ENCODE results near the gene CLSTN2. TPM values are rescaled to one million over a fixed set of nuclear protein-coding genes. Genes with fewer than 3 reads are reported as not detected.

CLSTN2 gene
- total and polyA plus RNA-seq, 2 of the 8 experiments (the other 6 are each of a cell fraction or from before 2014, with no cell fraction given), result 0.39 to 0.52 TPM

DNA sequence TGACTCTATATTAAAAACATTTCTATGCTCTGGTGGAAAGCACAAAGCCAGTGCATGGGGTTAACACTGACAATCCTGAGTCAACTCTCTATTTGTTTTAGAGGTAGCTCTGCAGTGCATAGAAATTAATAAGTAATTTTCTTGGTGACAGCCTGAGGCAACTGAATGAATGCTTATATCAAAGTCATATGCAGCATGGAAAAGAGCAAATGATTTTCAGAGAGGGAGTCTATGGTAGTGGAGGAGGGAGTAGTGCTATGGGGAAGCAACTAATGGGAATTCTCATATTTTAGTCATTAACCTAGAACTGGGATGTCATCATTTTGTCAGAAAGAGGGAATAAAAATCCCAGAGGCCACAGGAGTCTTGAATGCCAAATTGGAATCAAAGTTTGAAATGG lies 99.1 kb downstream of the CLSTN2 start:
- no peaks in the 10 kb centered on the region for H3K79me2 ChIP-seq (ENCODE audit: control insufficient read depth in 1 of 2, insufficient read depth in 2 of 2, low read length in 2 of 2)
- no peak for DNase-seq (ENCODE audit: low read depth in 1 of 2, low spot score in 2 of 2)
- no peaks in the 10 kb centered on the region for H3K27me3 ChIP-seq (replicated peaks in 1 of 4; ENCODE audit: control insufficient read depth in 3 of 4, extremely low read depth in 1 of 4, insufficient read depth in 3 of 4, low read length in 3 of 4)
- H3K36me3 ChIP-seq (ENCODE audit: control insufficient read depth in 2 of 4, insufficient read depth in 4 of 4, low read length in 3 of 4), result no peaks in the 10 kb centered on the region
- no peak overlapping the region for H3K23ac ChIP-seq (ENCODE audit: insufficient read length)
- no peak overlapping the region for H3K4me2 ChIP-seq (ENCODE audit: insufficient read depth in 1 of 2, low read depth in 2 of 2, low read length in 2 of 2)
- H4K91ac ChIP-seq (replicated peaks; ENCODE audit: insufficient read length, low read length), result no peak overlapping the region
- no peaks in the 10 kb centered on the region for H3K23me2 ChIP-seq (ENCODE audit: low read depth, low read length)
- H2BK15ac ChIP-seq (ENCODE audit: low read length), result no peak overlapping the region
- H3K18ac ChIP-seq (ENCODE audit: extremely low read depth, low read length), result no peak overlapping the region
- H2BK120ac ChIP-seq (replicated peaks; ENCODE audit: low read depth, low read length), result no peak overlapping the region
- peaks cover 0 to 5% (median 0%) of the 10 kb centered on the region in 4 experiments; a peak in 1 of 7 replicates for H3K4me1 ChIP-seq (replicated peaks in 1 of 4; ENCODE audit: control insufficient read depth in 3 of 4, insufficient read depth in 4 of 4, low read length in 3 of 4)
- H3K27ac ChIP-seq (ENCODE audit: low read depth, low read length), result no peak overlapping the region
- no peak overlapping the region for H3K56ac ChIP-seq (replicated peaks; ENCODE audit: insufficient read length, low read depth, low read length)
- H2AK5ac ChIP-seq (ENCODE audit: low read depth, low read length), result no peak overlapping the region
- H2BK5ac ChIP-seq (ENCODE audit: low read depth, low read length), result no peak overlapping the region
- H2BK20ac ChIP-seq (ENCODE audit: low read length), result no peak overlapping the region
- no peak overlapping the region for H3K14ac ChIP-seq (ENCODE audit: insufficient read length)
- no peak for FAIRE-seq
- H3K4me3 ChIP-seq (ENCODE audit: extremely low read depth in 1 of 4, insufficient read depth in 2 of 4, low read depth in 3 of 4, low read length in 4 of 4), result no peak overlapping the region
- H3K4ac ChIP-seq (replicated peaks; ENCODE audit: insufficient read length, low read depth, low read length), result no peak overlapping the region
- POLR2A ChIA-PET (ENCODE audit: partially characterized antibody), result no interaction called here
- CTCF ChIA-PET (ENCODE audit: partially characterized antibody), result interaction anchor here (2.1 kb wide), 1 partner anchor 47 kb away, joined by 6 read pairs; no protein-coding TSS in a partner anchor
- H4K20me1 ChIP-seq (replicated peaks in 1 of 2; ENCODE audit: control insufficient read depth in 1 of 2, insufficient read depth in 2 of 2, low read length in 2 of 2), result no peaks in the 10 kb centered on the region
- no peaks in the 10 kb centered on the region for H3K79me1 ChIP-seq (ENCODE audit: low read depth, low read length)
- H4K5ac ChIP-seq (ENCODE audit: insufficient read length, low read depth, low read length), result no peak overlapping the region
- no peak overlapping the region for H3K9ac ChIP-seq (replicated peaks in 1 of 4; ENCODE audit: extremely low read depth in 1 of 4, low read depth in 3 of 4, low read length in 3 of 4)
- no peaks in the 10 kb centered on the region for H3K9me3 ChIP-seq (ENCODE audit: insufficient read depth in 2 of 2, low read depth in 1 of 2, low read length in 1 of 2)
- H2AFZ ChIP-seq (ENCODE audit: low read length), result no peak overlapping the region
- H2BK12ac ChIP-seq (ENCODE audit: low read depth, low read length), result no peak overlapping the region
- H4K8ac ChIP-seq (ENCODE audit: extremely low read depth, insufficient read depth, low read length), result no peak overlapping the region
- TF ChIP-seq GABPA (IDR thresholded peaks at IDR 0.05; ENCODE audit: borderline replicate concordance, insufficient read depth, low read length) (no peak), EP300 (IDR thresholded peaks at IDR 0.05; ENCODE audit: borderline replicate concordance in 1 of 2, low read depth in 2 of 2, low read length in 2 of 2) (no peak), TEAD4 (IDR thresholded peaks at IDR 0.05; ENCODE audit: low read depth, low read length) (no peak), CHD2 (IDR thresholded peaks at IDR 0.05; ENCODE audit: low read length) (no peak), TCF12 (IDR thresholded peaks at IDR 0.05; ENCODE audit: low read depth, low read length) (no peak), POLR2AphosphoS5 (IDR thresholded peaks at IDR 0.05; ENCODE audit: low read depth, low read length) (no peak), SP2 (IDR thresholded peaks at IDR 0.05; ENCODE audit: low read length) (no peak), YY1 (IDR thresholded peaks at IDR 0.05; ENCODE audit: low read depth, low read length) (no peak), RFX5 (IDR thresholded peaks at IDR 0.05; ENCODE audit: borderline replicate concordance, low read depth, low read length) (no peak)

Data from H1 (cell line).